Heart left ventricle (tissue), 13 donors: Measurements from ENCODE around the gene MOK.

Experiments
- CTCF ChIP-seq, 12 donors: fragments of 200-600 bp; sonication (generic) in 4 of 12; IDR thresholded peaks; one replicate each; pipeline versions ENCODE4 v1.5.0 to v1.8.0; 2018 to 2022; ENCODE audit warnings: antibody characterized with exemption in 12 of 12, mild to moderate bottlenecking in 5 of 12
- POLR2A ChIP-seq, 2 donors: fragments of 450-650 bp; IDR thresholded peaks; one replicate each; pipeline ENCODE4 v1.6.1; 2017; ENCODE audit warnings: antibody characterized with exemption in 2 of 2, mild to moderate bottlenecking in 2 of 2, moderate library complexity in 2 of 2
- donor health status: ischemic (EF 13 %, LVEDD 7.1; RV severe dilation, severe dysfunction).
- donor health status: DM: no; HTN: yes; CAD: no.
- donor health status: DM: no; HTN: no; CAD: no.
- donor health status: ischemic (EF 25% LVEDD 6.9; RV normal size, moderate dysfunction).
- donor health status: ischemic (EF 25% LVEDD 5.7; RV mildly dilated, moderate dysfunction).
- donor health status: ischemic (EF 35%, LVEDD 5.7; RV mildly dilated, moderate dysfunction).
- donor health status: nonischemic (EF 11% LVEDD 7.7; RV severe dilation, severe dysfunction).
- donor health status: DM: yes; HTN: yes; CAD: no.
- donor health status: PGD.
- donor health status: ischemic (EF 29% LVEDD 5.4; RV normal size, mild dysfunction).
- donor health status: nonischemic (EF 23%, LVEDD 6.1; RV moderate dilation, normal function).

DNA sequence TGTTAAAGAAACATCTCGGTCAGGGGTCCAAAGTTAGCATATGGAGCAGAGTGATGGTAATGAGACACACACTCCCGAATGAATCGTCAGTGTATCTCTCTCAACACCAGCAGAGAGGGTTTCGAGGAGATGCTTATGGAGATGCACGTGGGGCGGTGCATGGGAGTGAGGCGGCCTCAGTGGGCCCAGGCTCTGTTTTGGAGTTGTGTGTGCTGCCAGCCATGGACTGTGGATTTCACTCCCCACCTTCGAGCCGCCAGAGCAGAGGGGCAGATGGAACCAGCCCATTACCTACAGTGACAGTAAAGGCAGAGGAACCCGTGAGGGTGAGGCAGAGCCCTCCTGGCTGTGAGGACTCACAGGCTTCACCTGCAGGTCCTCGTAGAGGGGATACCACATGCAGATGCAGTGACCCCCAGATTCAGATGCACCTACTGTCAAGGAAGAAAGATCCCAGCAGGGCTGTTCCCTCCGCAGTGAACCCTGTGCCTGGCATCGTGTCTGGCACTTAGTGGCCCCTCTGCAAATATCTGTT is 97.1 kb downstream of the MOK start:
- no peak for TF ChIP-seq POLR2A (IDR thresholded peaks at IDR 0.05)
- TF ChIP-seq CTCF (IDR thresholded peaks at IDR 0.05), result no peak
